Measurements from ENCODE around the gene GINS1. TPM values are rescaled to one million over a fixed set of nuclear protein-coding genes. Genes with fewer than 3 reads are reported as not detected.

GINS1 gene
- total and polyA plus RNA-seq, 2 donors (not counting 1 experiment from before 2014, with no cell fraction given) = 0.61 to 2.0 TPM

DNA sequence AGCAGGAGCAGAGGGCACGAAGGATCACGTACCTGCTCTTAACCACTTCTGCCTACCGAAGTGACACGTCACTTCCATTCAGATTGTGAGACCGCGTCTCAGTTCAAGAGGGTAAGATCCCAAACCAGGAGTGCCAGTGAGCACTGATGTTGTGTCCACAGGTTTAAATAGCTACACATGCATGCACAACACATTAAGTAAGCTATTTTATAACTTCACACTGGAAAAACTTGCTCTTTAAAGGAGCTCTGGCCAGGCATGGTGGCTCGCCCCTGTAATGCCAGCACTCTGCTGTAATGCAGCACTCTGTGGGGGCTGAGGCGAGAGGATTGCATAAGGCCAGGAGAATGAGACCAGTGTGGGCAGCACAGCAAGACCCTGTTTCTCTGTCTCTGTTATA, 37.9 kb upstream of the GINS1 start:
- H3K9ac ChIP-seq (ENCODE audit: low read length) = no peak overlapping the region
- no peaks in the 10 kb centered on the region for H3K4me1 ChIP-seq (ENCODE audit: control insufficient read depth in 2 of 2, insufficient read depth in 2 of 2, low read length in 2 of 2)
- H3K27me3 Mint-ChIP-seq = no peaks in the 10 kb centered on the region
- ATAC-seq (ENCODE audit: low read depth) = no peak
- H3K4me2 ChIP-seq (replicated peaks; ENCODE audit: low read depth, low read length, poor library complexity, severe bottlenecking) = no peak overlapping the region
- H3K27ac ChIP-seq (ENCODE audit: low read length in 2 of 2) = no peak overlapping the region
- no peak for DNase-seq
- H3K4me3 Mint-ChIP-seq = no peak overlapping the region
- H3K27me3 ChIP-seq (replicated peaks in 1 of 4; ENCODE audit: control extremely low read depth in 1 of 4, control insufficient read depth in 3 of 4, insufficient read depth in 4 of 4, low read length in 3 of 4) = no peaks in the 10 kb centered on the region
- H3K36me3 ChIP-seq (replicated peaks in 1 of 2; ENCODE audit: control extremely low read depth in 1 of 2, control insufficient read depth in 1 of 2, extremely low read depth in 1 of 2, insufficient read depth in 2 of 2, low read length in 1 of 2) = no peaks in the 10 kb centered on the region
- peaks cover 5% of the 10 kb centered on the region for H4K20me1 ChIP-seq (ENCODE audit: control insufficient read depth, insufficient read depth, low read length, poor library complexity, severe bottlenecking)
- no peak overlapping the region for H3K4me3 ChIP-seq (ENCODE audit: control extremely low read depth in 1 of 5, extremely low read depth in 1 of 5, insufficient read depth in 1 of 5, low read depth in 2 of 5, low read length in 4 of 5)
- intact Hi-C loops (cut with micrococcal nuclease) = no loop called here
- POLR2A ChIA-PET = no interaction called here
- TF ChIP-seq, protein P1, sequence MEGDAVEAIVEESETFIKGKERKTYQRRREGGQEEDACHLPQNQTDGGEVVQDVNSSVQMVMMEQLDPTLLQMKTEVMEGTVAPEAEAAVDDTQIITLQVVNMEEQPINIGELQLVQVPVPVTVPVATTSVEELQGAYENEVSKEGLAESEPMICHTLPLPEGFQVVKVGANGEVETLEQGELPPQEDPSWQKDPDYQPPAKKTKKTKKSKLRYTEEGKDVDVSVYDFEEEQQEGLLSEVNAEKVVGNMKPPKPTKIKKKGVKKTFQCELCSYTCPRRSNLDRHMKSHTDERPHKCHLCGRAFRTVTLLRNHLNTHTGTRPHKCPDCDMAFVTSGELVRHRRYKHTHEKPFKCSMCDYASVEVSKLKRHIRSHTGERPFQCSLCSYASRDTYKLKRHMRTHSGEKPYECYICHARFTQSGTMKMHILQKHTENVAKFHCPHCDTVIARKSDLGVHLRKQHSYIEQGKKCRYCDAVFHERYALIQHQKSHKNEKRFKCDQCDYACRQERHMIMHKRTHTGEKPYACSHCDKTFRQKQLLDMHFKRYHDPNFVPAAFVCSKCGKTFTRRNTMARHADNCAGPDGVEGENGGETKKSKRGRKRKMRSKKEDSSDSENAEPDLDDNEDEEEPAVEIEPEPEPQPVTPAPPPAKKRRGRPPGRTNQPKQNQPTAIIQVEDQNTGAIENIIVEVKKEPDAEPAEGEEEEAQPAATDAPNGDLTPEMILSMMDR (IDR thresholded peaks at IDR 0.05) = no peak
- TF ChIP-seq EZH2 (IDR thresholded peaks at IDR 0.05; ENCODE audit: borderline replicate concordance, insufficient read depth, low read depth, low read length, poor library complexity, severe bottlenecking) = no peak
- H3K4me1 Mint-ChIP-seq = peaks cover 11% of the 10 kb centered on the region
- peaks cover under 1% of the 10 kb centered on the region for H3K9me3 Mint-ChIP-seq (ENCODE audit: insufficient read depth)
- no peak overlapping the region for H3K27ac Mint-ChIP-seq
- 100% methylated on average over 6 of the region's 8 CpGs for WGBS (ENCODE audit: insufficient coverage)
- H3K79me2 ChIP-seq (ENCODE audit: control insufficient read depth, insufficient read depth, low read length) = peaks cover 32% of the 10 kb centered on the region
- no peak overlapping the region for H2AFZ ChIP-seq (ENCODE audit: insufficient read depth, low read depth, low read length, poor library complexity, severe bottlenecking)
- H3K9me3 ChIP-seq (ENCODE audit: control extremely low read depth in 1 of 3, control insufficient read depth in 2 of 3, insufficient read depth in 1 of 3, low read length in 2 of 3) = no peaks in the 10 kb centered on the region
- CTCF ChIA-PET = interaction anchor here (0.6 to 1.0 kb wide), 2 partner anchors 29 to 338 kb away, joined by 3 read pairs; no protein-coding TSS in a partner anchor

DNA sequence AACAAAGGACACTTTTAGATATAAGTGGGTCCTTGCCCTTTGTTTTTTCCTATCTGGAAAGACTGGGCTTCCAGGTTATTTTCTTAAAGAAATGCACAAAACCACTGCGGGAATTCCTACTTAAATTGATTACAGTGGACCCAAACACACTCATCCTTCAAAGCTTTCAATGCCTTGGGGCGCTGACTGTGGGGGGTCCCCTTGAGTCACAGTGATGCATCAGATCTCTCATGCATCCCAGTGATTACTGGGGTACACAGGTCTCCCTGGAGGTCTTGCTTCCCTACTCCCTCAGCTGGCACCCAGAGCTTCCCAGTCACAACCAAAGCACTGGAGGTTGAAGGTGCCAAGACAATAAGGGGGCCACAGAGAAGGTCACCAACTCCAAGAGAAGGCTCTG, 37.5 kb upstream of the GINS1 start:
- ATAC-seq (ENCODE audit: low read depth) (no peak), DNase-seq (no peak)
- H3K9ac ChIP-seq (ENCODE audit: low read length) = no peak overlapping the region
- no peaks in the 10 kb centered on the region for H3K27me3 ChIP-seq (replicated peaks in 1 of 4; ENCODE audit: control extremely low read depth in 1 of 4, control insufficient read depth in 3 of 4, insufficient read depth in 4 of 4, low read length in 3 of 4)
- no peak overlapping the region for H2AFZ ChIP-seq (ENCODE audit: insufficient read depth, low read depth, low read length, poor library complexity, severe bottlenecking)
- no peak overlapping the region for H3K4me2 ChIP-seq (replicated peaks; ENCODE audit: low read depth, low read length, poor library complexity, severe bottlenecking)
- ChIA-PET CTCF (interaction anchor here (0.6 kb wide), 1 partner anchor 339 kb away, joined by 3 read pairs; no protein-coding TSS in a partner anchor), POLR2A (no interaction called here)
- H3K4me1 ChIP-seq (ENCODE audit: control insufficient read depth in 2 of 2, insufficient read depth in 2 of 2, low read length in 2 of 2) = no peaks in the 10 kb centered on the region
- no peaks in the 10 kb centered on the region for H3K9me3 ChIP-seq (ENCODE audit: control extremely low read depth in 1 of 3, control insufficient read depth in 2 of 3, insufficient read depth in 1 of 3, low read length in 2 of 3)
- Mint-ChIP-seq H3K27ac (no peak overlapping the region), H3K27me3 (no peaks in the 10 kb centered on the region), H3K9me3 (ENCODE audit: insufficient read depth) (no peaks in the 10 kb centered on the region), H3K4me3 (no peak overlapping the region), H3K4me1 (peaks cover 10% of the 10 kb centered on the region)
- H3K27ac ChIP-seq (ENCODE audit: low read length in 2 of 2) = no peak overlapping the region
- peaks cover 5% of the 10 kb centered on the region for H4K20me1 ChIP-seq (ENCODE audit: control insufficient read depth, insufficient read depth, low read length, poor library complexity, severe bottlenecking)
- intact Hi-C loops (cut with micrococcal nuclease) = no loop called here
- no peak for TF ChIP-seq EZH2 (IDR thresholded peaks at IDR 0.05; ENCODE audit: borderline replicate concordance, insufficient read depth, low read depth, low read length, poor library complexity, severe bottlenecking)
- TF ChIP-seq, protein P1 (IDR thresholded peaks at IDR 0.05) = no peak
- WGBS (ENCODE audit: insufficient coverage) = 93% methylated on average over 2 of the region's 2 CpGs
- H3K4me3 ChIP-seq (ENCODE audit: control extremely low read depth in 1 of 5, extremely low read depth in 1 of 5, insufficient read depth in 1 of 5, low read depth in 2 of 5, low read length in 4 of 5) = no peak overlapping the region
- H3K36me3 ChIP-seq (replicated peaks in 1 of 2; ENCODE audit: control extremely low read depth in 1 of 2, control insufficient read depth in 1 of 2, extremely low read depth in 1 of 2, insufficient read depth in 2 of 2, low read length in 1 of 2) = no peaks in the 10 kb centered on the region
- H3K79me2 ChIP-seq (ENCODE audit: control insufficient read depth, insufficient read depth, low read length) = peaks cover 32% of the 10 kb centered on the region

All from B cell (primary cell).